H9 (cell line): Measurements from ENCODE around the gene PEX16. TPM values are rescaled to one million over a fixed set of nuclear protein-coding genes. Genes with fewer than 3 reads are reported as not detected.
A peak's percentile ranks its signal among the peaks of the same experiment; 100 is the strongest.

ENCODE experiments used
- DNase-seq: peaks from one replicate; pipeline ENCODE4 v3.0.0-alpha.2; 2017
- H2AFZ ChIP-seq: one replicate; pipeline ENCODE4 v1.6.1; 2013; ENCODE audit warnings: mild to moderate bottlenecking, low read length, control low read depth, moderate library complexity
- H2AK5ac ChIP-seq: 2 replicates; pipeline ENCODE4 v1.6.1; 2013; ENCODE audit warnings: low read length, control low read depth, mixed read lengths; ENCODE audit not compliant: insufficient read length
- H2BK120ac ChIP-seq: one replicate; pipeline ENCODE4 v1.6.1; 2013; ENCODE audit warnings: low read depth, mild to moderate bottlenecking, low read length, control low read depth, inconsistent platforms; ENCODE audit not compliant: poor library complexity, severe bottlenecking
- H2BK12ac ChIP-seq: 2 replicates; pipeline ENCODE4 v1.6.1; 2013; ENCODE audit warnings: low read length, control low read depth, mixed read lengths, low read depth; ENCODE audit not compliant: insufficient read length
- H2BK15ac ChIP-seq: 2 replicates; pipeline ENCODE4 v1.6.1; 2013; ENCODE audit warnings: low read depth, low read length, control low read depth
- H2BK20ac ChIP-seq: one replicate; pipeline ENCODE4 v1.6.1; 2013; ENCODE audit warnings: low read depth, mild to moderate bottlenecking, low read length, control low read depth, inconsistent platforms; ENCODE audit not compliant: poor library complexity, severe bottlenecking
- H2BK5ac ChIP-seq: 2 replicates; pipeline ENCODE4 v1.6.1; 2013; ENCODE audit warnings: low read length, control low read depth, mixed read lengths; ENCODE audit not compliant: insufficient read length
- H3K14ac ChIP-seq: 2 replicates; pipeline ENCODE4 v1.6.1; 2013; ENCODE audit warnings: low read length, control low read depth; ENCODE audit not compliant: insufficient read depth
- H3K18ac ChIP-seq: 2 replicates; pipeline ENCODE4 v1.6.1; 2013; ENCODE audit warnings: low read depth, mild to moderate bottlenecking, mixed read lengths, low read length, control low read depth; ENCODE audit not compliant: insufficient read length
- H3K23ac ChIP-seq: 2 replicates; pipeline ENCODE4 v1.6.1; 2013; ENCODE audit warnings: low read length, control low read depth, mixed read lengths, low read depth; ENCODE audit not compliant: insufficient read length
- H3K23me2 ChIP-seq: 2 replicates; pipeline ENCODE4 v1.6.1; 2013; ENCODE audit warnings: low read depth, mild to moderate bottlenecking, mixed read lengths, low read length, control low read depth; ENCODE audit not compliant: insufficient read length, poor library complexity, severe bottlenecking
- H3K27ac ChIP-seq: 2 replicates; pipeline ENCODE4 v1.5.1; 2013; ENCODE audit warnings: low read length, control low read depth, mixed read lengths, low read depth; ENCODE audit not compliant: insufficient read length
- H3K27me3 ChIP-seq: 2 replicates; pipeline ENCODE4 v1.6.1; 2013; ENCODE audit warnings: low read length, control low read depth, inconsistent platforms; ENCODE audit not compliant: insufficient read depth
- H3K4ac ChIP-seq: 2 replicates; pipeline ENCODE4 v1.6.1; 2013; ENCODE audit warnings: low read depth, mild to moderate bottlenecking, control low read depth, inconsistent platforms, low read length, moderate library complexity
- H3K4me1 ChIP-seq: 2 replicates; pipeline ENCODE4 v1.6.1; 2013; ENCODE audit warnings: low read length, control low read depth, inconsistent platforms; ENCODE audit not compliant: insufficient read depth
- H3K4me2 ChIP-seq: 2 replicates; pipeline ENCODE4 v1.6.1; 2013; ENCODE audit warnings: low read length, control low read depth, mixed read lengths; ENCODE audit not compliant: insufficient read length, insufficient read depth
- H3K56ac ChIP-seq: 2 replicates; pipeline ENCODE4 v1.6.1; 2013; ENCODE audit warnings: low read depth, mild to moderate bottlenecking, mixed read lengths, low read length, control low read depth; ENCODE audit not compliant: insufficient read length
- H3K79me1 ChIP-seq: 2 replicates; pipeline ENCODE4 v1.6.1; 2013; ENCODE audit warnings: low read depth, mild to moderate bottlenecking, moderate library complexity, low read length, control low read depth, inconsistent platforms; ENCODE audit not compliant: insufficient read depth, poor library complexity, severe bottlenecking
- H3K79me2 ChIP-seq: 2 replicates; pipeline ENCODE4 v1.6.1; 2013; ENCODE audit warnings: low read length, control low read depth, inconsistent platforms; ENCODE audit not compliant: insufficient read depth
- H3K9ac ChIP-seq: 2 replicates; pipeline ENCODE4 v1.6.1; 2013; ENCODE audit warnings: low read length, control low read depth, mixed read lengths; ENCODE audit not compliant: insufficient read length; ENCODE audit errors: extremely low read depth
- H3K9me3 ChIP-seq: one replicate; pipeline ENCODE4 v1.6.1; 2013; ENCODE audit warnings: low read depth, low read length, inconsistent platforms; ENCODE audit not compliant: control insufficient read depth
- H3T11ph ChIP-seq: one replicate; pipeline ENCODE4 v1.6.1; 2013; ENCODE audit warnings: mild to moderate bottlenecking, low read length, control low read depth, inconsistent platforms
- H4K20me1 ChIP-seq: one replicate; pipeline ENCODE4 v1.6.1; 2013; ENCODE audit not compliant: control insufficient read depth, insufficient read length, insufficient read depth
- H4K5ac ChIP-seq: 2 replicates; pipeline ENCODE4 v1.6.1; 2013; ENCODE audit warnings: low read depth, mild to moderate bottlenecking, mixed read lengths, low read length, control low read depth; ENCODE audit not compliant: insufficient read length
- H4K8ac ChIP-seq: replicated peaks from 2 replicates; pipeline ENCODE4 v1.6.1; 2013; ENCODE audit warnings: low read length, control low read depth, mixed read lengths, low read depth; ENCODE audit not compliant: insufficient read length
- H4K91ac ChIP-seq: 2 replicates; pipeline ENCODE4 v1.6.1; 2013; ENCODE audit warnings: low read depth, mild to moderate bottlenecking, moderate library complexity, mixed read lengths, low read length, control low read depth; ENCODE audit not compliant: insufficient read length
- H3K27ac Mint-ChIP-seq, 3 experiments: 2 replicates in 2 of 3; 3 replicates in 1 of 3; pipeline ENCODE4 v1.8.0; 2020 to 2021; ENCODE audit warnings: mixed read lengths in 3 of 3, mild to moderate bottlenecking in 1 of 3, moderate library complexity in 1 of 3
- H3K27me3 Mint-ChIP-seq: 2 replicates; pipeline ENCODE4 v1.8.0; 2021; ENCODE audit warnings: low read depth, mild to moderate bottlenecking, moderate library complexity, mixed read lengths
- H3K36me3 Mint-ChIP-seq, 3 experiments: 2 replicates in 2 of 3; 3 replicates in 1 of 3; pipeline ENCODE4 v1.8.0; 2020 to 2021; ENCODE audit warnings: low read depth in 3 of 3, mixed read lengths in 3 of 3; ENCODE audit not compliant: insufficient read depth in 1 of 3
- H3K4me1 Mint-ChIP-seq, 2 experiments: 2 replicates each; pipeline ENCODE4 v1.8.0; 2020; ENCODE audit warnings: mixed read lengths in 2 of 2
- H3K4me3 Mint-ChIP-seq, 2 experiments: 2 replicates in 1 of 2; 3 replicates in 1 of 2; pipeline ENCODE4 v1.8.0; 2020 to 2021; ENCODE audit warnings: mild to moderate bottlenecking in 2 of 2, mixed read lengths in 2 of 2, moderate library complexity in 1 of 2
- H3K9me3 Mint-ChIP-seq, 2 experiments: 2 replicates in 1 of 2; 3 replicates in 1 of 2; pipeline ENCODE4 v1.8.0; 2020; ENCODE audit warnings: mild to moderate bottlenecking in 2 of 2, mixed read lengths in 2 of 2, moderate library complexity in 1 of 2
- WGBS: extraction: QIAGEN DNeasy Blood & Tissue Kit; methylation state at CpG from one replicate; pipeline ENCODE4 v1.1.7; 2013; ENCODE audit warnings: missing lambda C conversion rate, low lambda C conversion rate, mixed read lengths; ENCODE audit not compliant: insufficient read length; ENCODE audit errors: extremely low coverage; 5-methylcytosine and 5-hydroxymethylcytosine counted together
- total RNA-seq: library from RNA; stranded (reverse); gene quantifications from 2 replicates; pipeline ENCODE4 v1.2.1, GENCODE V29; 2021
- TF ChIP-seq, protein P1 (sequence below): fragments of 200-600 bp; sonication (generic); conservative IDR thresholded peaks from 3 replicates; pipeline ENCODE4 v1.8.0; 2021; ENCODE audit warnings: antibody characterized with exemption, mild to moderate bottlenecking

The PEX16 gene
- total RNA-seq, 1 experiment from 2014 or later = 30.8 TPM

DNA sequence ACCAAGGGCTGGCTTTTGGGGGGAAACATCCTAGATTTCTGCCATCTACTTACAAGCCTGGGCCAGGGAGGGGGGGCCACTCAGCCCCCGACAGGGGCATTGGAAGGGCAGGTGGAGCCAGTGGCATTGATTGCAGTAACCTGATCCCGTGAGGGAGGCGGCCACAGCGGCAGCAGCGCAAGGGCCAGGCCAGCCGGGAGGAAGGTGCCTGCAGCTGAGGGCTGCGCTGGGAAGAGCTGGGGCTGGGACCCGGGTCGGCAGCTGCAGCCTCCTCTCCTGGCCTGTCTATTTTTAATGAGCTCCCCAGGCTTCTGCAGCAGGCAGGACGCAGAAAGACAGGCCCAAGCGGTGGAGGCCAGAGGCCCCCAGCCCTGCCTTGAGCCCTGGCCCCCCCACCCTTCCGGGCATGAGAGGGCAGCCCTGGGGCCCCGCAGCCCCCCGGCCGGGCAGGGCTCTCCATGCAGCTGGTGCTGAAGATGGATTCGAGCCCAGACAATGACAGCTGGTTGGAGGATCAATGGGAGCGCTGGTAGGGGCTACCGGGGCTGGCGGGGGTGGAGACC is 21.2 kb downstream of the PEX16 start:
- H3K23me2 ChIP-seq = peaks cover 10% of the 10 kb centered on the region
- no peaks in the 10 kb centered on the region for H3K79me2 ChIP-seq
- WGBS = no CpG with 5 or more reads among the region's 19 CpGs
- no peak overlapping the region for H3K4me2 ChIP-seq
- peak; percentile 82 for DNase-seq
- no peak overlapping the region for H3K14ac ChIP-seq
- H4K20me1 ChIP-seq = no peaks in the 10 kb centered on the region
- TF ChIP-seq, protein P1, sequence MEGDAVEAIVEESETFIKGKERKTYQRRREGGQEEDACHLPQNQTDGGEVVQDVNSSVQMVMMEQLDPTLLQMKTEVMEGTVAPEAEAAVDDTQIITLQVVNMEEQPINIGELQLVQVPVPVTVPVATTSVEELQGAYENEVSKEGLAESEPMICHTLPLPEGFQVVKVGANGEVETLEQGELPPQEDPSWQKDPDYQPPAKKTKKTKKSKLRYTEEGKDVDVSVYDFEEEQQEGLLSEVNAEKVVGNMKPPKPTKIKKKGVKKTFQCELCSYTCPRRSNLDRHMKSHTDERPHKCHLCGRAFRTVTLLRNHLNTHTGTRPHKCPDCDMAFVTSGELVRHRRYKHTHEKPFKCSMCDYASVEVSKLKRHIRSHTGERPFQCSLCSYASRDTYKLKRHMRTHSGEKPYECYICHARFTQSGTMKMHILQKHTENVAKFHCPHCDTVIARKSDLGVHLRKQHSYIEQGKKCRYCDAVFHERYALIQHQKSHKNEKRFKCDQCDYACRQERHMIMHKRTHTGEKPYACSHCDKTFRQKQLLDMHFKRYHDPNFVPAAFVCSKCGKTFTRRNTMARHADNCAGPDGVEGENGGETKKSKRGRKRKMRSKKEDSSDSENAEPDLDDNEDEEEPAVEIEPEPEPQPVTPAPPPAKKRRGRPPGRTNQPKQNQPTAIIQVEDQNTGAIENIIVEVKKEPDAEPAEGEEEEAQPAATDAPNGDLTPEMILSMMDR = no peak
- no peaks in the 10 kb centered on the region; the same call in 1 of the 2 replicates for H3K27me3 ChIP-seq
- H3K4me1 ChIP-seq = no peaks in the 10 kb centered on the region; the same call in 1 of the 2 replicates
- no peak overlapping the region for H2AK5ac ChIP-seq
- Mint-ChIP-seq H3K36me3 (peaks cover 0 to 7% (median 0%) of the 10 kb centered on the region in 3 experiments; a peak in 3 of 7 replicates), H3K4me1 (peaks cover 32 to 52% of the 10 kb centered on the region in 2 experiments), H3K27ac (no peak overlapping the region), H3K4me3 (peak overlapping the region in 1 of 2 experiments; percentile 38; a peak in 1 of 5 replicates), H3K27me3 (peaks cover 6% of the 10 kb centered on the region), H3K9me3 (no peaks in the 10 kb centered on the region)
- H3K18ac ChIP-seq = no peak overlapping the region
- H2BK20ac ChIP-seq = no peak overlapping the region
- no peak overlapping the region for H4K8ac ChIP-seq
- no peak overlapping the region for H2AFZ ChIP-seq
- no peak overlapping the region for H3K4ac ChIP-seq
- H2BK5ac ChIP-seq = no peak overlapping the region
- H3K9ac ChIP-seq = no peak overlapping the region
- H3K79me1 ChIP-seq = no peaks in the 10 kb centered on the region
- no peak overlapping the region for H3K56ac ChIP-seq
- H4K5ac ChIP-seq = no peak overlapping the region
- H4K91ac ChIP-seq = no peak overlapping the region
- H3K23ac ChIP-seq = no peak overlapping the region
- H2BK120ac ChIP-seq = no peak overlapping the region
- H2BK15ac ChIP-seq = no peak overlapping the region
- no peaks in the 10 kb centered on the region for H3K9me3 ChIP-seq
- no peak overlapping the region for H3K27ac ChIP-seq
- no peak overlapping the region for H2BK12ac ChIP-seq
- H3T11ph ChIP-seq = no peak overlapping the region
